ENCODE measurements around the gene QRICH2.

DNA sequence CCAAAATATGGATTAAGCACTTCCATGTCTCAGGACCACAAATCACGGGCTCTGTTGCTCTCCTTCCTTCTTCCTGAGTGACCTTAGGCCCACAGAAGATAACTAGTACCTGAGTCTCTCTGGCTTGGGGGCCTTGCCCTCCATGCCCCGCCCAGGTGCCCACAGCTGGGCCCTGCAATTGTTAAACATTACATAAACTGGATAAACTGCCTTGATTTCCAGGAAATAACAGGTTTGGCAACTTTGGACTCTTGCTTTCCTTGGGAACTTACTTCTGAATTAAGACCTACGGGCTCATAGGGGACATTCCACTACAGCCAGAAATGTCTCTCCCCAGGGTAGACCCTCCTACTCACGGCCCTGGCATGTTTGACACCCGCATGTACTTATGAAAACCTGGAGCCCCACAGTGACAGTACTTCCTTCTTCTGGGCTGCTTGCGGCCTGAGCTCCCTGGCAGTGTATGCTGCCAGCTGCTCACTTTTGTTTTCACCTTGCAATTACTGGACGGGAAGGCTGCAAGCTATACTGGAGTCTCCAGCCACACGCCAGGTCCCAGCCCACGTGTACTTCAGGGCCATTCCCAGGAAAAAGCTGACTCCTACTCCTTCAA, 45.2 kb downstream of the QRICH2 start:
- no peak for TF ChIP-seq CTCF (conservative IDR thresholded peaks at IDR 0.05; ENCODE audit: low read length)
- TF ChIP-seq EZH2phosphoT487 (IDR thresholded peaks at IDR 0.05; ENCODE audit: borderline replicate concordance) = no peak
